Measurements from ENCODE around the gene PDIA6.

- TF ChIP-seq, protein P1, sequence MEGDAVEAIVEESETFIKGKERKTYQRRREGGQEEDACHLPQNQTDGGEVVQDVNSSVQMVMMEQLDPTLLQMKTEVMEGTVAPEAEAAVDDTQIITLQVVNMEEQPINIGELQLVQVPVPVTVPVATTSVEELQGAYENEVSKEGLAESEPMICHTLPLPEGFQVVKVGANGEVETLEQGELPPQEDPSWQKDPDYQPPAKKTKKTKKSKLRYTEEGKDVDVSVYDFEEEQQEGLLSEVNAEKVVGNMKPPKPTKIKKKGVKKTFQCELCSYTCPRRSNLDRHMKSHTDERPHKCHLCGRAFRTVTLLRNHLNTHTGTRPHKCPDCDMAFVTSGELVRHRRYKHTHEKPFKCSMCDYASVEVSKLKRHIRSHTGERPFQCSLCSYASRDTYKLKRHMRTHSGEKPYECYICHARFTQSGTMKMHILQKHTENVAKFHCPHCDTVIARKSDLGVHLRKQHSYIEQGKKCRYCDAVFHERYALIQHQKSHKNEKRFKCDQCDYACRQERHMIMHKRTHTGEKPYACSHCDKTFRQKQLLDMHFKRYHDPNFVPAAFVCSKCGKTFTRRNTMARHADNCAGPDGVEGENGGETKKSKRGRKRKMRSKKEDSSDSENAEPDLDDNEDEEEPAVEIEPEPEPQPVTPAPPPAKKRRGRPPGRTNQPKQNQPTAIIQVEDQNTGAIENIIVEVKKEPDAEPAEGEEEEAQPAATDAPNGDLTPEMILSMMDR (IDR thresholded peaks at IDR 0.05): no peak
- no peak for TF ChIP-seq POLR2A (IDR thresholded peaks at IDR 0.05)
- TF ChIP-seq POLR2AphosphoS5 (IDR thresholded peaks at IDR 0.05): no peak
Measured at GRCh38 chr2:10792001-10792634, 20.5 kb downstream of the PDIA6 start.
